Muscle of leg (tissue), 11 donors: Measurements from ENCODE around the gene TMPRSS11D. TPM values are rescaled to one million over a fixed set of nuclear protein-coding genes. Genes with fewer than 3 reads are reported as not detected.
A peak's percentile ranks its signal among the peaks of the same experiment; 100 is the strongest.

Source experiments
- DNase-seq: peaks from one replicate; pipeline ENCODE4 v3.0.0; 2013
- H3K27ac ChIP-seq: one replicate; pipeline ENCODE4 v1.5.1; 2013; ENCODE audit warnings: mild to moderate bottlenecking, low read length, control low read depth
- H3K27me3 ChIP-seq: one replicate; pipeline ENCODE4 v1.6.1; 2013; ENCODE audit warnings: low read length; ENCODE audit not compliant: control insufficient read depth, insufficient read depth
- H3K36me3 ChIP-seq: one replicate; pipeline ENCODE4 v1.6.1; 2013; ENCODE audit warnings: low read length; ENCODE audit not compliant: control insufficient read depth, insufficient read depth
- H3K4me1 ChIP-seq: one replicate; pipeline ENCODE4 v1.6.1; 2013; ENCODE audit warnings: low read length; ENCODE audit not compliant: control insufficient read depth, insufficient read depth
- H3K4me3 ChIP-seq: one replicate; pipeline ENCODE4 v1.5.1; 2013; ENCODE audit warnings: low read length, control low read depth
- H3K9me3 ChIP-seq: replicated peaks from 2 replicates; pipeline ENCODE4 v1.6.1; 2013; ENCODE audit warnings: low read depth, low read length; ENCODE audit not compliant: control insufficient read depth
- WGBS: methylation state at CpG from one replicate; pipeline ENCODE4 v1.1.5; 2013; ENCODE audit warnings: missing lambda C conversion rate; ENCODE audit not compliant: insufficient coverage; 5-methylcytosine and 5-hydroxymethylcytosine counted together
- polyA plus RNA-seq, 8 donors: library from polyadenylated mRNA; unstranded; fragments of 120-200 nt; gene quantifications; one replicate each; pipeline versions ENCODE4 v1.2.1 to v1.2.3, GENCODE V29; 2013; ENCODE audit warnings: inconsistent platforms in 1 of 8, low replicate concordance in 1 of 8; ENCODE audit not compliant: insufficient read length in 8 of 8, insufficient read depth in 1 of 8
- total RNA-seq: library from RNA; stranded (reverse); fragments of 120-200 nt; gene quantifications from one replicate; pipeline ENCODE4 v1.2.4, GENCODE V29; 2013

The TMPRSS11D gene
- total and polyA plus RNA-seq, 9 donors, result 0.08 to 0.41 (median 0.22) TPM; not detected in 5

- Histone ChIP-seq H3K4me1 (no peaks in the 10 kb centered on the region), H3K27ac (no peak overlapping the region), H3K4me3 (no peak overlapping the region), H3K36me3 (no peaks in the 10 kb centered on the region), H3K9me3 (no peaks in the 10 kb centered on the region), H3K27me3 (no peaks in the 10 kb centered on the region)
- peak; percentile 63 for DNase-seq
Measured at GRCh38 chr4:67871867-67872266, 11.9 kb downstream of the TMPRSS11D start.

GRCh38 chr4:67869580-67870190 lies 14.1 kb downstream of the TMPRSS11D start:
- Histone ChIP-seq H3K27me3 (no peaks in the 10 kb centered on the region), H3K4me3 (no peak overlapping the region), H3K36me3 (no peaks in the 10 kb centered on the region), H3K4me1 (no peaks in the 10 kb centered on the region), H3K9me3 (no peaks in the 10 kb centered on the region), H3K27ac (no peak overlapping the region)
- DNase-seq, result no peak
- no CpG with 5 or more reads among the region's 4 CpGs for WGBS

GRCh38 chr4:67861513-67861912 lies 22.3 kb downstream of the TMPRSS11D start:
- 27% methylated on average over 3 of the region's 6 CpGs for WGBS
- no peak overlapping the region for H3K27ac ChIP-seq
- H3K4me1 ChIP-seq, result no peaks in the 10 kb centered on the region
- no peak overlapping the region for H3K4me3 ChIP-seq
- no peaks in the 10 kb centered on the region for H3K36me3 ChIP-seq
- DNase-seq, result peak; percentile 82
- H3K27me3 ChIP-seq, result no peaks in the 10 kb centered on the region
- no peaks in the 10 kb centered on the region for H3K9me3 ChIP-seq

GRCh38 chr4:67853336-67853735 lies 30.5 kb downstream of the TMPRSS11D start:
- DNase-seq, result no peak
- WGBS, result 60% methylated on average over 1 of the region's 2 CpGs
- H3K36me3 ChIP-seq, result no peaks in the 10 kb centered on the region
- H3K27me3 ChIP-seq, result no peaks in the 10 kb centered on the region
- no peak overlapping the region for H3K27ac ChIP-seq
- H3K4me3 ChIP-seq, result no peak overlapping the region
- no peaks in the 10 kb centered on the region for H3K4me1 ChIP-seq
- no peaks in the 10 kb centered on the region for H3K9me3 ChIP-seq

- no peaks in the 10 kb centered on the region for H3K9me3 ChIP-seq
- H3K27me3 ChIP-seq, result no peaks in the 10 kb centered on the region
- no peak overlapping the region for H3K4me3 ChIP-seq
- H3K36me3 ChIP-seq, result no peaks in the 10 kb centered on the region
- no CpG with 5 or more reads among the region's 2 CpGs for WGBS
- DNase-seq, result no peak
- H3K4me1 ChIP-seq, result no peaks in the 10 kb centered on the region
- no peak overlapping the region for H3K27ac ChIP-seq
Measured at GRCh38 chr4:67820903-67821302, 62.9 kb downstream of the TMPRSS11D start.

- H3K36me3 ChIP-seq, result no peaks in the 10 kb centered on the region
- no peaks in the 10 kb centered on the region for H3K27me3 ChIP-seq
- H3K9me3 ChIP-seq, result peaks cover 7% of the 10 kb centered on the region
- H3K27ac ChIP-seq, result no peak overlapping the region
- WGBS, result no CpG with 5 or more reads among the region's 1 CpG
- DNase-seq, result no peak
- no peaks in the 10 kb centered on the region for H3K4me1 ChIP-seq
- no peak overlapping the region for H3K4me3 ChIP-seq
Measured at GRCh38 chr4:67810011-67810410, 73.8 kb downstream of the TMPRSS11D start.

- no peaks in the 10 kb centered on the region for H3K27me3 ChIP-seq
- DNase-seq, result no peak
- no peaks in the 10 kb centered on the region for H3K36me3 ChIP-seq
- no peaks in the 10 kb centered on the region for H3K4me1 ChIP-seq
- 95% methylated on average over 3 of the region's 7 CpGs for WGBS
- H3K27ac ChIP-seq, result no peak overlapping the region
- H3K4me3 ChIP-seq, result no peak overlapping the region
- peaks cover 7% of the 10 kb centered on the region for H3K9me3 ChIP-seq
Measured at GRCh38 chr4:67809502-67809901, 74.3 kb downstream of the TMPRSS11D start.

- H3K27me3 ChIP-seq, result no peaks in the 10 kb centered on the region
- no peaks in the 10 kb centered on the region for H3K36me3 ChIP-seq
- DNase-seq, result no peak
- H3K9me3 ChIP-seq, result no peaks in the 10 kb centered on the region
- no peak overlapping the region for H3K4me3 ChIP-seq
- H3K27ac ChIP-seq, result no peak overlapping the region
- no peaks in the 10 kb centered on the region for H3K4me1 ChIP-seq
Measured at GRCh38 chr4:67796810-67797209, 87.0 kb downstream of the TMPRSS11D start.

GRCh38 chr4:67790721-67791120 lies 93.1 kb downstream of the TMPRSS11D start:
- no peak for DNase-seq
- Histone ChIP-seq H3K4me3 (no peak overlapping the region), H3K9me3 (no peaks in the 10 kb centered on the region), H3K27me3 (no peaks in the 10 kb centered on the region), H3K36me3 (no peaks in the 10 kb centered on the region), H3K4me1 (no peaks in the 10 kb centered on the region), H3K27ac (no peak overlapping the region)

- no peak for DNase-seq
- H3K4me1 ChIP-seq, result no peaks in the 10 kb centered on the region
- no peaks in the 10 kb centered on the region for H3K36me3 ChIP-seq
- H3K4me3 ChIP-seq, result no peak overlapping the region
- no peak overlapping the region for H3K27ac ChIP-seq
- 83% methylated on average over 1 of the region's 2 CpGs for WGBS
- no peaks in the 10 kb centered on the region for H3K27me3 ChIP-seq
- no peaks in the 10 kb centered on the region for H3K9me3 ChIP-seq
Measured at GRCh38 chr4:67787311-67787710, 96.5 kb downstream of the TMPRSS11D start.

- no peaks in the 10 kb centered on the region for H3K36me3 ChIP-seq
- no CpG with 5 or more reads among the region's 2 CpGs for WGBS
Measured at GRCh38 chr4:67785528-67785927, 98.3 kb downstream of the TMPRSS11D start.

More at GRCh38 chr4:67785528-67785927, 98.3 kb downstream of the TMPRSS11D start:
- Histone ChIP-seq H3K4me1 (no peaks in the 10 kb centered on the region), H3K27ac (no peak overlapping the region), H3K27me3 (no peaks in the 10 kb centered on the region), H3K9me3 (no peaks in the 10 kb centered on the region), H3K4me3 (no peak overlapping the region)
- DNase-seq, result no peak
